Panc1 (cell line): Measurements from ENCODE around the gene PACSIN3. TPM values are rescaled to one million over a fixed set of nuclear protein-coding genes. Genes with fewer than 3 reads are reported as not detected.
A peak's percentile ranks its signal among the peaks of the same experiment; 100 is the strongest.

Experiments
- ATAC-seq: fragments of 200-7000 bp; cut with Tn5 transposase; 2 replicates; pipeline ENCODE4 v1.9.1; 2020; ENCODE audit warnings: mild to moderate bottlenecking, moderate library complexity
- BruUV-seq: library from RNA; stranded (reverse); fragments of 400-500 nt; replicated peaks from 2 replicates; lab custom pipeline; 2021; lab: Mats Ljungman, UMichigan
- CTCF ChIA-PET: fragments of 300-600 bp; sonication (Branson Sonifier 250); formaldehyde crosslinking; loops from one replicate; lab custom pipeline; 2022; ENCODE audit warnings: antibody characterized with exemption; lab: Charles Lee
- POLR2A ChIA-PET: fragments of 300-600 bp; sonication (Branson Sonifier 250); formaldehyde crosslinking; loops from one replicate; lab custom pipeline; 2022; ENCODE audit warnings: antibody characterized with exemption; lab: Charles Lee
- DNase-seq: peaks from one replicate; pipeline ENCODE4 v3.0.0-alpha.2; 2010; ENCODE audit warnings: low read depth, low spot score
- H3K27ac ChIP-seq: 2 replicates; pipeline ENCODE4 v1.5.1; 2011; ENCODE audit warnings: mild to moderate bottlenecking, low read length, inconsistent platforms
- H3K27me3 ChIP-seq: fragments of 200-500 bp; sonication (Bioruptor generic); 2 replicates; pipeline ENCODE4 v1.6.0; 2014; ENCODE audit warnings: low read length, inconsistent platforms; ENCODE audit not compliant: control insufficient read depth, insufficient read depth
- H3K36me3 ChIP-seq: fragments of 200-500 bp; sonication (Bioruptor generic); 2 replicates; pipeline ENCODE4 v1.5.1; 2014; ENCODE audit warnings: inconsistent platforms, mild to moderate bottlenecking, low read length, moderate library complexity; ENCODE audit not compliant: control insufficient read depth, insufficient read depth
- H3K4me1 ChIP-seq: 2 replicates; pipeline ENCODE4 v1.5.1; 2011; ENCODE audit warnings: inconsistent platforms, mild to moderate bottlenecking, low read length, moderate library complexity; ENCODE audit not compliant: control insufficient read depth, insufficient read depth
- H3K4me3 ChIP-seq, 2 experiments: 2 replicates each; pipeline ENCODE4 v1.5.1; 2011 to 2012; ENCODE audit warnings: low read depth in 2 of 2, low read length in 2 of 2, mild to moderate bottlenecking in 2 of 2, inconsistent platforms in 1 of 2, moderate library complexity in 1 of 2
- H3K9me3 ChIP-seq: fragments of 200-500 bp; sonication (Bioruptor generic); 2 replicates; pipeline ENCODE4 v1.5.1; 2014; ENCODE audit warnings: low read depth, mild to moderate bottlenecking, inconsistent platforms, low read length, moderate library complexity; ENCODE audit not compliant: control insufficient read depth, insufficient read depth
- POLR2AphosphoS5 ChIP-seq: IDR thresholded peaks from 2 replicates; pipeline ENCODE4 v1.6.1; 2012; ENCODE audit warnings: mild to moderate bottlenecking, low read depth, low read length, moderate library complexity
- SIN3A ChIP-seq: IDR thresholded peaks from 2 replicates; pipeline ENCODE4 v1.6.1; 2012; ENCODE audit warnings: low read depth, mild to moderate bottlenecking, low read length, moderate library complexity, borderline replicate concordance; ENCODE audit not compliant: insufficient read depth
- TCF7L2 ChIP-seq: IDR thresholded peaks from 2 replicates; pipeline ENCODE4 v1.6.1; 2011; ENCODE audit warnings: mild to moderate bottlenecking, low read depth, low read length, inconsistent platforms
- in situ Hi-C: cut with HindIII; loops from 2 replicates; pipeline ENCODE4 v1.10.0; 2016; ENCODE audit warnings: low sequenced_read_pairs, low pct_unique_long_range_greater_than_20kb
- intact Hi-C: fragments of 100-400 bp; cut with micrococcal nuclease; formaldehyde crosslinking; loops from one replicate; pipeline ENCODE4 v1.10.0; 2022; ENCODE audit not compliant: unreplicated experiment
- total RNA-seq: library from RNA; stranded (reverse); gene quantifications from one replicate; pipeline ENCODE4 v1.2.1, GENCODE V29; 2021; ENCODE audit not compliant: unreplicated experiment
- TF ChIP-seq, protein P1 (sequence below), 2 experiments: IDR thresholded peaks; 2 replicates each; pipeline ENCODE4 v1.6.1; 2011 to 2012; ENCODE audit warnings: low read depth in 2 of 2, control low read depth in 1 of 2, low read length in 1 of 2, mild to moderate bottlenecking in 1 of 2, moderate library complexity in 1 of 2; ENCODE audit not compliant: insufficient read depth in 1 of 2
- TF ChIP-seq, protein P2 (sequence below): fragments of 450-650 bp; IDR thresholded peaks from 2 replicates; pipeline ENCODE4 v1.5.1; 2017; ENCODE audit warnings: mild to moderate bottlenecking

Gene PACSIN3
- total RNA-seq, 1 experiment from 2014 or later, result 45.3 TPM

- TF ChIP-seq TCF7L2 (no peak), SIN3A (no peak)
- TF ChIP-seq, protein P1, sequence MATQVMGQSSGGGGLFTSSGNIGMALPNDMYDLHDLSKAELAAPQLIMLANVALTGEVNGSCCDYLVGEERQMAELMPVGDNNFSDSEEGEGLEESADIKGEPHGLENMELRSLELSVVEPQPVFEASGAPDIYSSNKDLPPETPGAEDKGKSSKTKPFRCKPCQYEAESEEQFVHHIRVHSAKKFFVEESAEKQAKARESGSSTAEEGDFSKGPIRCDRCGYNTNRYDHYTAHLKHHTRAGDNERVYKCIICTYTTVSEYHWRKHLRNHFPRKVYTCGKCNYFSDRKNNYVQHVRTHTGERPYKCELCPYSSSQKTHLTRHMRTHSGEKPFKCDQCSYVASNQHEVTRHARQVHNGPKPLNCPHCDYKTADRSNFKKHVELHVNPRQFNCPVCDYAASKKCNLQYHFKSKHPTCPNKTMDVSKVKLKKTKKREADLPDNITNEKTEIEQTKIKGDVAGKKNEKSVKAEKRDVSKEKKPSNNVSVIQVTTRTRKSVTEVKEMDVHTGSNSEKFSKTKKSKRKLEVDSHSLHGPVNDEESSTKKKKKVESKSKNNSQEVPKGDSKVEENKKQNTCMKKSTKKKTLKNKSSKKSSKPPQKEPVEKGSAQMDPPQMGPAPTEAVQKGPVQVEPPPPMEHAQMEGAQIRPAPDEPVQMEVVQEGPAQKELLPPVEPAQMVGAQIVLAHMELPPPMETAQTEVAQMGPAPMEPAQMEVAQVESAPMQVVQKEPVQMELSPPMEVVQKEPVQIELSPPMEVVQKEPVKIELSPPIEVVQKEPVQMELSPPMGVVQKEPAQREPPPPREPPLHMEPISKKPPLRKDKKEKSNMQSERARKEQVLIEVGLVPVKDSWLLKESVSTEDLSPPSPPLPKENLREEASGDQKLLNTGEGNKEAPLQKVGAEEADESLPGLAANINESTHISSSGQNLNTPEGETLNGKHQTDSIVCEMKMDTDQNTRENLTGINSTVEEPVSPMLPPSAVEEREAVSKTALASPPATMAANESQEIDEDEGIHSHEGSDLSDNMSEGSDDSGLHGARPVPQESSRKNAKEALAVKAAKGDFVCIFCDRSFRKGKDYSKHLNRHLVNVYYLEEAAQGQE (IDR thresholded peaks at IDR 0.05; ENCODE audit: insufficient read depth in 1 of 2, low read depth in 2 of 2, low read length in 1 of 2), result no peak
- TF ChIP-seq, protein P2, sequence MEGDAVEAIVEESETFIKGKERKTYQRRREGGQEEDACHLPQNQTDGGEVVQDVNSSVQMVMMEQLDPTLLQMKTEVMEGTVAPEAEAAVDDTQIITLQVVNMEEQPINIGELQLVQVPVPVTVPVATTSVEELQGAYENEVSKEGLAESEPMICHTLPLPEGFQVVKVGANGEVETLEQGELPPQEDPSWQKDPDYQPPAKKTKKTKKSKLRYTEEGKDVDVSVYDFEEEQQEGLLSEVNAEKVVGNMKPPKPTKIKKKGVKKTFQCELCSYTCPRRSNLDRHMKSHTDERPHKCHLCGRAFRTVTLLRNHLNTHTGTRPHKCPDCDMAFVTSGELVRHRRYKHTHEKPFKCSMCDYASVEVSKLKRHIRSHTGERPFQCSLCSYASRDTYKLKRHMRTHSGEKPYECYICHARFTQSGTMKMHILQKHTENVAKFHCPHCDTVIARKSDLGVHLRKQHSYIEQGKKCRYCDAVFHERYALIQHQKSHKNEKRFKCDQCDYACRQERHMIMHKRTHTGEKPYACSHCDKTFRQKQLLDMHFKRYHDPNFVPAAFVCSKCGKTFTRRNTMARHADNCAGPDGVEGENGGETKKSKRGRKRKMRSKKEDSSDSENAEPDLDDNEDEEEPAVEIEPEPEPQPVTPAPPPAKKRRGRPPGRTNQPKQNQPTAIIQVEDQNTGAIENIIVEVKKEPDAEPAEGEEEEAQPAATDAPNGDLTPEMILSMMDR, result no peak
- no TSS peak for BruUV-seq
- Histone ChIP-seq H3K4me1 (peaks cover 20% of the 10 kb centered on the region), H3K9me3 (no peaks in the 10 kb centered on the region), H3K27me3 (no peaks in the 10 kb centered on the region), H3K36me3 (no peaks in the 10 kb centered on the region), H3K27ac (peak overlapping the region; percentile 83), H3K4me3 (no peak overlapping the region)
- DNase-seq (no peak), ATAC-seq (no peak)
- in situ Hi-C loops (no loop called here), intact Hi-C loops (no loop called here)
- CTCF ChIA-PET, result interaction anchor here (0.7 to 1.5 kb wide), 2 partner anchors 55 to 122 kb away, joined by 3 to 5 read pairs; no protein-coding TSS in a partner anchor
- POLR2A ChIA-PET, result no interaction called here
Measured at GRCh38 chr11:47233051-47233450, 46.8 kb upstream of the PACSIN3 start.

DNA sequence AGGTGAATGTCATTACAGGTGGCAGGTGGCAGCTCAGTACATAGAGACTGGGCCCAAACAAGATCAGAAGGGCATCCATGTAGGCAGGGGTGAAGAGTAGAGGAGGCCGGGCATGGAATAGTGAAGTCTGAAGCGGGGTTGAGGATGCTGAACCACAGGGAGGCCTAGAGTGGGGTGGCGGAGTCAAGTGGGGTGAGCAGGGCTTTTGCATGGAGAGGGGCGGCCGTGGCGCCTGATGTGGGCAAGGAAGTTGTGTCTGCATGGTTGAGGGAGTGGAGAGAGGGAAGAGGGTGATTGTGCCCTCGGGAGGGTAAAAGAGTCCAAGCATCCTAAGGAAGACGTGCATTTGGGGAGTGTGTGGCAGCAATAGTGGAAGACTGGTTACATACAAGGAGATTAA lies 42.9 kb upstream of the PACSIN3 start:
- no TSS peak for BruUV-seq
- TF ChIP-seq, protein P1 (IDR thresholded peaks at IDR 0.05; ENCODE audit: insufficient read depth in 1 of 2, low read depth in 2 of 2, low read length in 1 of 2), result no peak
- TF ChIP-seq, protein P2, result no peak
- TF ChIP-seq TCF7L2 (no peak), POLR2AphosphoS5 (no peak), SIN3A (no peak)
- intact Hi-C loops, result no loop called here
- POLR2A ChIA-PET, result no interaction called here
- H3K4me1 ChIP-seq, result peaks cover 6% of the 10 kb centered on the region; the same call in 1 of the 2 replicates
- no peak overlapping the region for H3K4me3 ChIP-seq
- DNase-seq (no peak), ATAC-seq (no peak)
- no peaks in the 10 kb centered on the region for H3K27me3 ChIP-seq
- CTCF ChIA-PET, result no interaction called here
- no peaks in the 10 kb centered on the region for H3K9me3 ChIP-seq
- H3K36me3 ChIP-seq, result no peaks in the 10 kb centered on the region
- in situ Hi-C loops, result no loop called here
- no peak overlapping the region for H3K27ac ChIP-seq
